GM23338 (cell line): Measurements from ENCODE around the gene DIRAS2. TPM values are rescaled to one million over a fixed set of nuclear protein-coding genes. Genes with fewer than 3 reads are reported as not detected.

Experiments used
- ATAC-seq: fragments of 200-7000 bp; cut with Tn5 transposase; 3 replicates; pipeline ENCODE4 v1.9.1; 2020
- DNase-seq: peaks from one replicate; pipeline ENCODE4 v3.0.0-alpha.2; 2015; ENCODE audit warnings: low spot score
- H2AFZ ChIP-seq: fragments of 200-600 bp; sonication (generic); 2 replicates; pipeline ENCODE4 v1.8.0; 2016; ENCODE audit warnings: antibody characterized with exemption, mild to moderate bottlenecking, moderate library complexity
- H3F3A ChIP-seq: fragments of 200-600 bp; sonication (generic); replicated peaks from 2 replicates; pipeline ENCODE4 v1.8.0; 2017; ENCODE audit warnings: antibody characterized with exemption, mixed run types, low read depth
- H3K27ac ChIP-seq: fragments of 200-600 bp; sonication (generic); 2 replicates; pipeline ENCODE4 v1.6.1; 2016; ENCODE audit warnings: low read depth
- H3K27me3 ChIP-seq: fragments of 200-600 bp; sonication (generic); 2 replicates; pipeline ENCODE4 v1.8.0; 2016; ENCODE audit warnings: mild to moderate bottlenecking, mixed run types, moderate library complexity; ENCODE audit not compliant: insufficient read depth
- H3K36me3 ChIP-seq: fragments of 200-600 bp; sonication (generic); 2 replicates; pipeline ENCODE4 v1.8.0; 2016; ENCODE audit warnings: mild to moderate bottlenecking; ENCODE audit not compliant: insufficient read depth
- H3K4me1 ChIP-seq: fragments of 200-600 bp; sonication (generic); 2 replicates; pipeline ENCODE4 v1.8.0; 2016; ENCODE audit warnings: mild to moderate bottlenecking, moderate library complexity; ENCODE audit not compliant: insufficient read depth
- H3K4me2 ChIP-seq: fragments of 200-600 bp; sonication (generic); 2 replicates; pipeline ENCODE4 v1.7.1; 2017; ENCODE audit warnings: mixed run types
- H3K4me3 ChIP-seq: fragments of 200-600 bp; sonication (generic); 2 replicates; pipeline ENCODE4 v1.6.1; 2016; ENCODE audit warnings: mixed run types
- H3K79me2 ChIP-seq: fragments of 200-600 bp; sonication (generic); replicated peaks from 2 replicates; pipeline ENCODE4 v1.8.0; 2017; ENCODE audit warnings: mild to moderate bottlenecking; ENCODE audit not compliant: insufficient read depth
- H3K9me2 ChIP-seq: fragments of 200-600 bp; sonication (generic); 2 replicates; pipeline ENCODE4 v1.8.0; 2017; ENCODE audit not compliant: insufficient read depth
- H4K20me1 ChIP-seq: fragments of 200-600 bp; sonication (generic); replicated peaks from 2 replicates; pipeline ENCODE4 v1.8.0; 2017; ENCODE audit warnings: mild to moderate bottlenecking; ENCODE audit not compliant: insufficient read depth
- H3K27ac Mint-ChIP-seq: 2 replicates; pipeline ENCODE4 v1.8.0; 2020; ENCODE audit warnings: inconsistent platforms, mild to moderate bottlenecking, moderate library complexity, mixed read lengths
- H3K27me3 Mint-ChIP-seq: 3 replicates; pipeline ENCODE4 v1.8.0; 2022; ENCODE audit warnings: low read depth, mild to moderate bottlenecking, moderate library complexity, mixed read lengths, inconsistent platforms; ENCODE audit not compliant: insufficient read depth, poor library complexity
- H3K36me3 Mint-ChIP-seq: 3 replicates; pipeline ENCODE4 v1.8.0; 2021; ENCODE audit warnings: low read depth, mild to moderate bottlenecking, inconsistent platforms, moderate library complexity, mixed read lengths
- H3K4me1 Mint-ChIP-seq: 3 replicates; pipeline ENCODE4 v1.8.0; 2020; ENCODE audit warnings: mild to moderate bottlenecking, inconsistent platforms, mixed read lengths
- H3K4me3 Mint-ChIP-seq: 3 replicates; pipeline ENCODE4 v1.8.0; 2021; ENCODE audit warnings: moderate library complexity, mild to moderate bottlenecking, inconsistent platforms, mixed read lengths
- H3K9me3 Mint-ChIP-seq: 3 replicates; pipeline ENCODE4 v1.8.0; 2020; ENCODE audit warnings: moderate library complexity, mild to moderate bottlenecking, inconsistent platforms, mixed read lengths
- CREB1 ChIP-seq: fragments of 250-450 bp; sonication (Bioruptor Pico); IDR thresholded peaks from 2 replicates; pipeline ENCODE4 v1.5.0; 2020; ENCODE audit warnings: low read depth, mild to moderate bottlenecking, moderate library complexity
- ETS1 ChIP-seq: IDR thresholded peaks from 2 replicates; pipeline ENCODE4 v1.6.1; 2016; ENCODE audit warnings: antibody characterized with exemption
- EZH2 ChIP-seq: fragments of 200-600 bp; sonication (generic); IDR thresholded peaks from one replicate; pipeline ENCODE4 v1.8.0; 2017; ENCODE audit warnings: antibody characterized with exemption, mild to moderate bottlenecking, low read depth; ENCODE audit not compliant: unreplicated experiment
- NANOG ChIP-seq: IDR thresholded peaks from 2 replicates; pipeline ENCODE4 v1.6.1; 2016; ENCODE audit warnings: antibody characterized with exemption, borderline replicate concordance
- POLR2AphosphoS5 ChIP-seq: IDR thresholded peaks from 2 replicates; pipeline ENCODE4 v1.6.1; 2016; ENCODE audit warnings: antibody characterized with exemption, low read depth
- REST ChIP-seq: IDR thresholded peaks from one replicate; pipeline ENCODE4 v1.6.1; 2018; ENCODE audit warnings: antibody characterized with exemption; ENCODE audit not compliant: unreplicated experiment
- STAT1 ChIP-seq: IDR thresholded peaks from one replicate; pipeline ENCODE4 v1.6.1; 2016; ENCODE audit warnings: antibody characterized with exemption; ENCODE audit not compliant: unreplicated experiment
- ZNF114 ChIP-seq: fragments of 250-450 bp; sonication (Bioruptor Pico); IDR thresholded peaks from 2 replicates; pipeline ENCODE4 v1.5.0; 2020; ENCODE audit warnings: mild to moderate bottlenecking, moderate library complexity
- ZNF331 ChIP-seq: fragments of 250-450 bp; sonication (Bioruptor Pico); IDR thresholded peaks from 2 replicates; pipeline ENCODE4 v1.5.0; 2020; ENCODE audit warnings: low read depth, mild to moderate bottlenecking, moderate library complexity
- polyA plus RNA-seq: library from polyadenylated mRNA; unstranded; fragments of >200 nt; fragmentation: Nextera tagmentation; extraction: Ambion mirVana; gene quantifications from 2 replicates; pipeline ENCODE4 v1.2.1, GENCODE V29; 2016
- total RNA-seq: library from RNA; depleted of rRNA; stranded (reverse); fragments of >200 nt; shearing (Covaris generic); gene quantifications from 2 replicates; pipeline ENCODE4 v1.2.3, GENCODE V29; 2014
- TF ChIP-seq, protein P1 (sequence below): fragments of 250-450 bp; sonication (Bioruptor Pico); IDR thresholded peaks from 2 replicates; pipeline ENCODE4 v1.5.0; 2020; ENCODE audit warnings: mild to moderate bottlenecking, moderate library complexity
- TF ChIP-seq, protein P2 (sequence below), 2 experiments: fragments of 200-600 bp in 1 of 2; sonication (generic) in 1 of 2; conservative IDR thresholded peaks; 2 replicates each; pipeline versions ENCODE4 v1.5.1 to v1.6.1; 2016 to 2017; ENCODE audit warnings: antibody characterized with exemption in 2 of 2, low read depth in 2 of 2, mild to moderate bottlenecking in 2 of 2, moderate library complexity in 1 of 2

DIRAS2 gene
- total and polyA plus RNA-seq, 2 experiments from 2014 or later: 0.13 to 0.28 TPM

GRCh38 chr9:90569511-90569910 is 73.1 kb downstream of the DIRAS2 start:
- H3K27ac ChIP-seq: no peak overlapping the region
- Mint-ChIP-seq H3K4me3 (no peak overlapping the region), H3K27me3 (no peaks in the 10 kb centered on the region)

More at GRCh38 chr9:90569511-90569910, 73.1 kb downstream of the DIRAS2 start:
- Histone ChIP-seq H3K4me1 (no peaks in the 10 kb centered on the region), H3K36me3 (no peaks in the 10 kb centered on the region), H4K20me1 (no peaks in the 10 kb centered on the region), H3K4me2 (no peak overlapping the region), H3K4me3 (no peak overlapping the region), H3K27me3 (no peaks in the 10 kb centered on the region), H3K79me2 (no peaks in the 10 kb centered on the region), H2AFZ (no peak overlapping the region), H3F3A (no peaks in the 10 kb centered on the region), H3K9me2 (0 out of 2 replicates have a peak, but pooled peaks cover 2% of the 10 kb centered on the region)
- no peaks in the 10 kb centered on the region; the same call in 2 of the 3 replicates for H3K4me1 Mint-ChIP-seq
- no peak overlapping the region for H3K27ac Mint-ChIP-seq
- H3K9me3 Mint-ChIP-seq: no peaks in the 10 kb centered on the region; the same call in 2 of the 3 replicates
- no peak for TF ChIP-seq ZNF114 (CRISPR knock-in tag)
- TF ChIP-seq, protein P1, sequence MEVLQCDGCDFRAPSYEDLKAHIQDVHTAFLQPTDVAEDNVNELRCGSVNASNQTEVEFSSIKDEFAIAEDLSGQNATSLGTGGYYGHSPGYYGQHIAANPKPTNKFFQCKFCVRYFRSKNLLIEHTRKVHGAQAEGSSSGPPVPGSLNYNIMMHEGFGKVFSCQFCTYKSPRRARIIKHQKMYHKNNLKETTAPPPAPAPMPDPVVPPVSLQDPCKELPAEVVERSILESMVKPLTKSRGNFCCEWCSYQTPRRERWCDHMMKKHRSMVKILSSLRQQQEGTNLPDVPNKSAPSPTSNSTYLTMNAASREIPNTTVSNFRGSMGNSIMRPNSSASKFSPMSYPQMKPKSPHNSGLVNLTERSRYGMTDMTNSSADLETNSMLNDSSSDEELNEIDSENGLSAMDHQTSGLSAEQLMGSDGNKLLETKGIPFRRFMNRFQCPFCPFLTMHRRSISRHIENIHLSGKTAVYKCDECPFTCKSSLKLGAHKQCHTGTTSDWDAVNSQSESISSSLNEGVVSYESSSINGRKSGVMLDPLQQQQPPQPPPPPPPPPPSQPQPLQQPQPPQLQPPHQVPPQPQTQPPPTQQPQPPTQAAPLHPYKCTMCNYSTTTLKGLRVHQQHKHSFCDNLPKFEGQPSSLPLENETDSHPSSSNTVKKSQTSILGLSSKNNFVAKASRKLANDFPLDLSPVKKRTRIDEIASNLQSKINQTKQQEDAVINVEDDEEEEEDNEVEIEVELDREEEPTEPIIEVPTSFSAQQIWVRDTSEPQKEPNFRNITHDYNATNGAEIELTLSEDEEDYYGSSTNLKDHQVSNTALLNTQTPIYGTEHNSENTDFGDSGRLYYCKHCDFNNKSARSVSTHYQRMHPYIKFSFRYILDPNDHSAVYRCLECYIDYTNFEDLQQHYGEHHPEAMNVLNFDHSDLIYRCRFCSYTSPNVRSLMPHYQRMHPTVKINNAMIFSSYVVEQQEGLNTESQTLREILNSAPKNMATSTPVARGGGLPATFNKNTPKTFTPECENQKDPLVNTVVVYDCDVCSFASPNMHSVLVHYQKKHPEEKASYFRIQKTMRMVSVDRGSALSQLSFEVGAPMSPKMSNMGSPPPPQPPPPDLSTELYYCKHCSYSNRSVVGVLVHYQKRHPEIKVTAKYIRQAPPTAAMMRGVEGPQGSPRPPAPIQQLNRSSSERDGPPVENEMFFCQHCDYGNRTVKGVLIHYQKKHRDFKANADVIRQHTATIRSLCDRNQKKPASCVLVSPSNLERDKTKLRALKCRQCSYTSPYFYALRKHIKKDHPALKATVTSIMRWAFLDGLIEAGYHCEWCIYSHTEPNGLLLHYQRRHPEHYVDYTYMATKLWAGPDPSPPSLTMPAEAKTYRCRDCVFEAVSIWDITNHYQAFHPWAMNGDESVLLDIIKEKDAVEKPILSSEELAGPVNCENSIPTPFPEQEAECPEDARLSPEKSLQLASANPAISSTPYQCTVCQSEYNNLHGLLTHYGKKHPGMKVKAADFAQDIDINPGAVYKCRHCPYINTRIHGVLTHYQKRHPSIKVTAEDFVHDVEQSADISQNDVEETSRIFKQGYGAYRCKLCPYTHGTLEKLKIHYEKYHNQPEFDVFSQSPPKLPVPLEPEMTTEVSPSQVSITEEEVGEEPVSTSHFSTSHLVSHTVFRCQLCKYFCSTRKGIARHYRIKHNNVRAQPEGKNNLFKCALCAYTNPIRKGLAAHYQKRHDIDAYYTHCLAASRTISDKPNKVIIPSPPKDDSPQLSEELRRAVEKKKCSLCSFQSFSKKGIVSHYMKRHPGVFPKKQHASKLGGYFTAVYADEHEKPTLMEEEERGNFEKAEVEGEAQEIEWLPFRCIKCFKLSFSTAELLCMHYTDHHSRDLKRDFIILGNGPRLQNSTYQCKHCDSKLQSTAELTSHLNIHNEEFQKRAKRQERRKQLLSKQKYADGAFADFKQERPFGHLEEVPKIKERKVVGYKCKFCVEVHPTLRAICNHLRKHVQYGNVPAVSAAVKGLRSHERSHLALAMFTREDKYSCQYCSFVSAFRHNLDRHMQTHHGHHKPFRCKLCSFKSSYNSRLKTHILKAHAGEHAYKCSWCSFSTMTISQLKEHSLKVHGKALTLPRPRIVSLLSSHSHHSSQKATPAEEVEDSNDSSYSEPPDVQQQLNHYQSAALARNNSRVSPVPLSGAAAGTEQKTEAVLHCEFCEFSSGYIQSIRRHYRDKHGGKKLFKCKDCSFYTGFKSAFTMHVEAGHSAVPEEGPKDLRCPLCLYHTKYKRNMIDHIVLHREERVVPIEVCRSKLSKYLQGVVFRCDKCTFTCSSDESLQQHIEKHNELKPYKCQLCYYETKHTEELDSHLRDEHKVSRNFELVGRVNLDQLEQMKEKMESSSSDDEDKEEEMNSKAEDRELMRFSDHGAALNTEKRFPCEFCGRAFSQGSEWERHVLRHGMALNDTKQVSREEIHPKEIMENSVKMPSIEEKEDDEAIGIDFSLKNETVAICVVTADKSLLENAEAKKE (CRISPR knock-in tag): no peak
- TF ChIP-seq, protein P2, sequence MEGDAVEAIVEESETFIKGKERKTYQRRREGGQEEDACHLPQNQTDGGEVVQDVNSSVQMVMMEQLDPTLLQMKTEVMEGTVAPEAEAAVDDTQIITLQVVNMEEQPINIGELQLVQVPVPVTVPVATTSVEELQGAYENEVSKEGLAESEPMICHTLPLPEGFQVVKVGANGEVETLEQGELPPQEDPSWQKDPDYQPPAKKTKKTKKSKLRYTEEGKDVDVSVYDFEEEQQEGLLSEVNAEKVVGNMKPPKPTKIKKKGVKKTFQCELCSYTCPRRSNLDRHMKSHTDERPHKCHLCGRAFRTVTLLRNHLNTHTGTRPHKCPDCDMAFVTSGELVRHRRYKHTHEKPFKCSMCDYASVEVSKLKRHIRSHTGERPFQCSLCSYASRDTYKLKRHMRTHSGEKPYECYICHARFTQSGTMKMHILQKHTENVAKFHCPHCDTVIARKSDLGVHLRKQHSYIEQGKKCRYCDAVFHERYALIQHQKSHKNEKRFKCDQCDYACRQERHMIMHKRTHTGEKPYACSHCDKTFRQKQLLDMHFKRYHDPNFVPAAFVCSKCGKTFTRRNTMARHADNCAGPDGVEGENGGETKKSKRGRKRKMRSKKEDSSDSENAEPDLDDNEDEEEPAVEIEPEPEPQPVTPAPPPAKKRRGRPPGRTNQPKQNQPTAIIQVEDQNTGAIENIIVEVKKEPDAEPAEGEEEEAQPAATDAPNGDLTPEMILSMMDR (conservative IDR thresholded peaks at IDR 0.05; ENCODE audit: low read depth in 2 of 2): no peak
- no peak for TF ChIP-seq STAT1
- TF ChIP-seq ETS1: no peak
- TF ChIP-seq POLR2AphosphoS5: no peak
- TF ChIP-seq NANOG: no peak
- TF ChIP-seq REST: no peak
- no peak for TF ChIP-seq CREB1
- TF ChIP-seq ZNF331 (CRISPR knock-in tag): no peak
- no peak for TF ChIP-seq EZH2
- no peaks in the 10 kb centered on the region for H3K36me3 Mint-ChIP-seq
- DNase-seq: no peak
- ATAC-seq: no peak
